ENCODE results near the gene MICAL3.

- TF ChIP-seq CTCF (IDR thresholded peaks at IDR 0.05) (no peak), POLR2A (IDR thresholded peaks at IDR 0.05) (no peak), EP300 (IDR thresholded peaks at IDR 0.05; ENCODE audit: low read depth) (no peak), POLR2AphosphoS5 (IDR thresholded peaks at IDR 0.05) (no peak)
Observed at GRCh38 chr22:17912945-17913721, 111.2 kb downstream of the MICAL3 start.
